Mononuclear cell (primary cell): ENCODE data around the gene STRIP1. TPM values are rescaled to one million over a fixed set of nuclear protein-coding genes. Genes with fewer than 3 reads are reported as not detected.

Source experiments
- total RNA-seq: library from RNA; depleted of rRNA; stranded (reverse); fragments of >200 nt; gene quantifications from one replicate; pipeline ENCODE4 v1.2.3, GENCODE V29; 2012

The STRIP1 gene
- total RNA-seq, 1 donor: 49.3 TPM

Other genes with a start within 250 kb of the STRIP1 start
- gene CSF1, start 123.8 kb upstream of the STRIP1 start, total RNA-seq: 10.2 TPM
- 7.0 TPM for gene AHCYL1, start 49.9 kb upstream of the STRIP1 start, total RNA-seq
- gene ALX3, start 36.0 kb downstream of the STRIP1 start, total RNA-seq: not detected
- gene UBL4B, start 77.8 kb downstream of the STRIP1 start, total RNA-seq: not detected
- 0.63 TPM for gene SLC6A17, start 115.9 kb downstream of the STRIP1 start, total RNA-seq
- gene KCNC4, start 175.7 kb downstream of the STRIP1 start, total RNA-seq: 2.8 TPM